SIG-M5 treated with dmso at 0.1 percent for 504 hours (cell line): ENCODE measurements around the gene CERT1.
A peak's percentile ranks its signal among the peaks of the same experiment; 100 is the strongest.
"Not testable (repeated sequence)": the region's sequence is repeated elsewhere in the genome, so short reads cannot be mapped to it uniquely, and the experiment has no call there.

ENCODE experiments used
- DNase-seq: peaks from one replicate; lab custom pipeline; 2025; ENCODE audit not compliant: unreplicated experiment; lab: John Stamatoyannopoulos, UW

CERT1 gene

DNA sequence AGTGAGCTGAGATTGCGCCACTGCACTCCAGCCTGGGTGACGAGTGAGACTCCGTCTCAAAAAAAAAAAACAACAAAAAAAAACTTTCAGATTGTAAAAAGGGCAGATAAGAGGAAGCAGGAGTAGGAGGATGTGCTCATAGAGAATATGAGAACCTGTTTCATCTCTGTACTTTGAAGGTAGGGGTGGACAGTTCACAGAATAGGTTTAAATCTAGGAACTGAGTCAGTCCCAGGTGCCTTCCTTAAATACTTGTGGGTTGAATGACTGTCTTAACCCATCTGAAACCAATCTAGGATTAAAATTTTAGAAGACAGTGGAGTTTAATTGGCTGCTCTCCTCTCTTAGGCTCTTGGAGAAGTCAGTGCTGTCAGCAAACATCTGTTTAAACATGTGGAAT, 12.6 kb upstream of the CERT1 start:
- DNase-seq, result peak; percentile 64

DNA sequence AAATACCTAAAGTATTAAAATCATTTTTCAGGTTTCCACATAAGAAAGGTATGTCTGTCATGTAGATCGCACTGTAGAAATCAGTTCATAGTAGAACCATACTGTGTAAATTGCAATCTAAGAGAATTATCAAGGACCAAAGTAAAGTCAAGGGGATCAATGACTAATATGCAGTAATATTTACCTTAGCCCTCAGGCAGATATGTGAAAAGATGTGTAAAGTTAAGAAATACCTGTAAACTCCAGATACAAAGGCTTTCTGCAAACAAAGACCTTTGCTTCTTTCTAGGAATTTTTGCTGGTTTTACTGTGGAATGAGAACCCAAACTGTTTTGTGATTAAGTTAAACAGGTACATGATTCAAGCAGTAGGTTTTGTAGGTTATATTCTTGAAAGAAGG, 11.8 kb upstream of the CERT1 start:
- DNase-seq, result no peak

DNA sequence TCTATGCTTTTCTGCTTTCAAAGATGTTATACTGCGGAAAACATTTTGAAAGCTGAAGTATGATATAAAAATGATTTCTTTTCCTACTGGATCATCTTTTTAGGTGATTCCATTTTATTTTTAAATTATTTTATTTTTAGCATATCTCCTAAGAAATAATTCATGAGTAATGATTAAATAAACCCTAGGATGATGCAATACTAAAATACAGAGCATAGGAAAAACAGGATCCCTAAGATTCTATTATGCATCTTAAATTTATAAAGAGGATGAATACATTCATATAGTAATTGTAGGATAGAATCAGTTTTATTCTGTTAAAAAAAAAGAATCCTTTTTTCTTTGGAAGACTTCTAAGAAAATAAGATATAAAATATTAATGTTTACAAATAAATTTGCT, 11.1 kb upstream of the CERT1 start:
- no peak for DNase-seq

DNA sequence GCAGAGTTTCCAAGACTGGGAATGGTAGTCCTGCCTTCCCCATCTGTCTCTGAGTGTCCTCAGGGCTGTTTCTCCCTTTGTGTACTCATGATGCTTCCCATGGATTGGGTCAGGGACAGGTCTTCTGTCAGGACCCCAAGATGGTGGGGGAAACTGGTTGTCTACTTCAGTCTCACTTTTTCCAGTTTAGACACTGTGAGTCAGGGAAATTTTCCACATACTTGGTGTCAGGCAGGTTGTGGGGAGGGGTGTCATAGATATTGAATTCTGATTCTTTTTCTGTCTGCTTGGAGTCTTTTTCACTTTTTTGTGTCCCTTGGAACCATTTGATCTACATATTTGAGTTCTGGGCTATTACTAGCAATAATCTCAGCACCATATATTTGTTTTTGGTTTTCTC, 10.6 kb upstream of the CERT1 start:
- DNase-seq, result no peak

GRCh38 chr5:75521195-75521594, 9.8 kb upstream of the CERT1 start:
- no peak for DNase-seq

DNA sequence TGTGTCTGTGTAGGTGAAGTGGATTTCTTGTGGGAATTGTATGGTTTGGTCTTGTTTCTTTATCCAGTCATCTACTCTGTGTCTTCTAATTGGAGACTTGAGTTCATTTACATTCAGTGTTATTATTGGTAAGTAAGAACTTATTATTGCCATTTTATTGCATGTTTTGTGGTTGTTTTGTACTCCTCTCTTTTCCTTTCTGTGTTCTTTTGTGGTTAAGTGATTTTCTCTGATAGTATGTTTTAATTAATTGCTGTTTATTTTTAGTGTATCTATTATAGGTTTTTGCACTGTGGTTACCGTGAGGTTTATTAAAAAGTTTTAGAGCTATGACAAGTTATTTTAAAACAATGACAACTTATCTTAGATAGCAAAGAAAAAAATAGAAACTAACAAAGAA, 8.3 kb upstream of the CERT1 start:
- no peak for DNase-seq

DNA sequence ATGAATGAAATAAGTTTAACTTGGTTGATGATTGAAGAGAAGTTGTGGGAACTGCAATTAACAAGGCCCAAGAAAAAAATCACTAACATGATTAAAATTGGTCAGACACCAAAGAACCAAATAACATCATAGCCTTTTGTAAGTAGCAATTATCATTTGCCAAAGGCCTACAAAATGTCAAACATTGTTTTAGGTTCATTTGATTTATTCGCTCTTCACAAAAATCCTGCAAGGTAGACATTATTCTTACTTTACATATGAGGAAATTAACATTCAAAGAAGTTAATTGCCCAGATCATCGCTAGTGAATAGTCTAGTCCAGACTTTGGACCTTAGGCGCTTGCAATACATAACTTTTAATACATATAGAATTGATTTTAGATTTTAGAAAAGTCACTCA, 2.9 kb upstream of the CERT1 start:
- DNase-seq, result no peak

GRCh38 chr5:75513841-75514240, 2.4 kb upstream of the CERT1 start:
- no peak for DNase-seq

DNA sequence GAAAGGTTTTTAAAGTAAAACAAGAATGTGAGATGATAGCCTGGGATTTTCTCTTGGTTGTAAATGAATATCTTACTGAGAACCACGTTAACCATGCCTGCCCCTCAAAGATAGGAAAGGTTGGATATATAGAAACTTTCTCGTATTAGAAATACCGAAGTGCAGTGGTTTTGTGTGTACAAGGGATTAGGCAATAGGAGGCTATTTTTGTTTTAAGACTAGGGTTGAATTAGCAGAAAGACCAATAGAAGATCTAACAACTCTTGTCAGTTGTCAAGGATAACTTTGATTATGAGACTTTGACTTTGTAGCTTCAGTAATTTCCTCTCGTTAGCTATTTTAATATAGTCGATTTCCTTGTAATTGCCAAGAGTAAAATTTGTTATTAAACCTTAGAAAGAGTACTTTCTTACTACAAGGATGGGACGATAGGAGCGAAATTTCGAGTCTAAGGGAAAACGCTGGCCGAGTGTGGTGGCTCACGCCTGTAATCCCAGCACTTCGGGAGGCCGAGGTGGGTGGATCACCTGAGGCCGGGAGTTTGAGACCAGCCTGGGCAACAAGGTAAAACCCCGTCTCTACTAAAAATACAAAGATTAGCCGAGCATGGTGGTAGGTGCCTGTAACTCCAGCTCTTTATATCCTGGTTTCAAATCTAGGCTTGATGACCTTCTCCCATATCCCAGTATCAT, 1.1 kb upstream of the CERT1 start:
- peak; percentile 86 for DNase-seq

- no peak for DNase-seq
Observed at GRCh38 chr5:75510836-75511434, 494 bp downstream of the CERT1 start.

- DNase-seq, result peak; percentile 36
Observed at GRCh38 chr5:75510417-75510835, 1.0 kb downstream of the CERT1 start.

GRCh38 chr5:75509956-75510355, 1.5 kb downstream of the CERT1 start:
- DNase-seq, result peak; percentile 43

DNA sequence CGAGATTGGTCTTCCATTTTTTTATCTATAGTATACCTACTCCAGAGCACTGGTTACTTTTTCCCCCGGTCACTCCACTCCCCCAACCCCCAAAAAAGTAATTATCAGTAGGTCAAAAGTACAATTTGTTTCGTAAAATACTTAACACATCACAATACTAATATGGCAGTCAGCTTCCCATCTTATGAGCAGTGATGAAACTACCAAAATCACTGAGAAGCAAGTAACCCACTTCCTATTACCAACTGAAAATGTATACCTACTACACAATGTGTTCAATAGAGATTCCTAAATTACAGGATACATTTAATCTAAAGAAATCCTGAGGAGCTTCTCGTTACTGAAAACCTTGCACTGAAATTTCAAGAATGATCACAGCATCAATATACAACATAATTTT, 1.9 kb downstream of the CERT1 start:
- peak; percentile 58 for DNase-seq

DNA sequence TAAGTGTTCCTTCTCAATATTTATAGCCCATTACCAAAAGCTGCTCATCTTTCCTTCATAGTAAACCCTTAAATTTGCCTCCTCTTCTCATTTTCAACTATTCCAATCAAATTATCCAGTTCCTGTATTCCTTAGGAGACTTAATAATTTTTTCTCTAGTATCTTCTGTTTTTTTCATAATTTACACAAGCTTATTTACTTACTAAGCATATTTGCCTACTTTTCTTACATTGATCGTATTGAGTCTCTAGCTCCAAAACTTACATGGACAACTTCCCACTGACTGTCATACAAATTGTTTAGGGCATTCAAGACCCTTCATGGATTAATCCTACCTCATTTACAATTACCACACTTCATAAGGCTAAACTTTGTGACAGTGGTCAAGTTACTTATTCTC, 3.6 kb downstream of the CERT1 start:
- no peak for DNase-seq

DNA sequence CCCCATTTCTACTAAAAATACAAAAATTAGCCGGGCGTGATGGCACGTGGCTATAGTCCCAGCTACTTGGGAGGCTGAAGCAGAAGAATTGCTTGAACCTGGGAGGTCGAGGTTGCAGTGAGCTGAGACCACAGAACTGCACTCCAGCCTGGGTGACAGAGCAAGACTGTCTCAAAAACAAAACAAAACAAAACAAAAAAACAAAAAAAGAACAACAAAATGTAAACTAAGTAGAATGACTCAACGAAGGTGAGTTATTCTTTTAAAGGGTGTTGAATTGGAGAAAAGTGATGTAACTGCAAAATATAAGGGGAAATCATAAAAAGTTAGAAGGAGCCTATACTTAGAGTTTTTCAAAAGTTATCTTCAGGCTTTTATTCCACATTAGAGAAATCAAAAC, 6.3 kb downstream of the CERT1 start:
- DNase-seq, result not testable (repeated sequence)

DNA sequence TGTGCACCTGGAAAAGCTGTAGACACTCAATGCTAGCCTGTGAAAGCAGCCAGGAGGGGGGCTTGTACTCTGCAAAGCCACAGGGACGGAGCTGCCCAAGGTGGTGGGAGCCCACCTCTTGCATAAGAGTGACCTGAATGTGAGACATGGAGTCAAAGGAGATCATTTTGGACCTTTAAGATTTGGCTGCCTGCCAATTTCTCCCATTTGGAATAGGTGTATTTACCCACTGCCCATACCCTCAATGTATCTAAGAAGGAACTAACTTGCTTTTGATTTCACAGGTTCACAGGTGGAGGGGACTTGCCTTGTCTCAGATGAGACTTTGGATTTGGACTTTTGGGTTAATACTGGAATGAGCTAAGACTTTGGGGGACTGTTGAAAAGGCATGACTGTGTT, 12.6 kb downstream of the CERT1 start:
- not testable (repeated sequence) for DNase-seq

- no peak for DNase-seq
Observed at GRCh38 chr5:75498208-75498777, 13.1 kb downstream of the CERT1 start.

- no peak for DNase-seq
Observed at GRCh38 chr5:75496026-75496425, 15.4 kb downstream of the CERT1 start.

- DNase-seq, result no peak
Observed at GRCh38 chr5:75491621-75492020, 19.8 kb downstream of the CERT1 start.

GRCh38 chr5:75489847-75490246, 21.6 kb downstream of the CERT1 start:
- not testable (repeated sequence) for DNase-seq

GRCh38 chr5:75484605-75485004, 26.8 kb downstream of the CERT1 start:
- DNase-seq, result no peak

DNA sequence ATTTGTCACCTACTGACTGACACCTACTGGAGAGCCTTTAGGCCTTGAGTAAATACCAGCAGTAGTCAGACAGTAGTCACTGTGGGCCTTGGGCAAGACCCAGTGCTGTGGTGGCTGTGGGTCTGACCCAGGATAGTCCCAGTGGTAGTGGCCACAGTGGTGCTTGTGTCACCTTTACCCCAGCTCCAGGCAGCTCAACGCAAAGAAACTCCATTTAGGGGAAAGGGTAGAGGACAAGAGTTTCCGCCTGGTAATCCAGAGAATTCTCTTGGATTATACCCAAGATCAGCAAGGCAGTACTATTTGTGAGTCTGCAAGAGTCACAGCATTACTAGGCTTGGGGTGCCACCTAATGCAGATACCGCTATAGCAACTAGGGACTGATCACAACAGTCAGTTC, 28.9 kb downstream of the CERT1 start:
- no peak for DNase-seq

DNA sequence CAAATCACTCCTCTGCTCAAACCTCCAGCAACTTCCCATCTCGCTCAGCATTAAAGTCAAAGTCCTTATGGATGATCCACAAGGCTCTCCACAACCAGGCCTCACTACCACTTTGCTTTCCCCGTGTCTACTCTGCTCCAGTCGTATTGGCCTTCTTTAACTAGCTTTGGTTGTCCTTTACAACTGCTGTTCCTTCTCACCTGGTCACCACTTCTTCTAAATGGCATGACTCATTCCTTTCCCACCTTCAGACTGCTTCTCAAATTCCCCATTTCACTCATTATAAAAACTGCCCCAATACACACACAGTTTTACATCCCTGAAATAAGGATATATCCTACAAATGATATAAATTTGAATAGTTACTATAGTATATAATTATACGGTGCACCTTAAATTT, 30.4 kb downstream of the CERT1 start:
- no peak for DNase-seq
